ENCODE results near the gene PDZRN3. TPM values are rescaled to one million over a fixed set of nuclear protein-coding genes. Genes with fewer than 3 reads are reported as not detected.

Gene PDZRN3
- total and polyA plus RNA-seq, 4 donors: 7.3 to 36.4 (median 16.3) TPM

- ATAC-seq (ENCODE audit: insufficient read depth, low FRiP score): no peak
- TF ChIP-seq CTCF (IDR thresholded peaks at IDR 0.05; ENCODE audit: control extremely low read depth, extremely low read depth): no peak
- Histone ChIP-seq H3K27me3 (ENCODE audit: control insufficient read depth in 3 of 3, insufficient read depth in 3 of 3, low read length in 2 of 3) (no peaks in the 10 kb centered on the region), H3K9ac (ENCODE audit: insufficient read depth in 1 of 2, low read length in 2 of 2) (no peak overlapping the region), H3K4me1 (ENCODE audit: control insufficient read depth in 5 of 5, insufficient read depth in 5 of 5, low read length in 5 of 5) (peaks cover 0 to 4% (median 0%) of the 10 kb centered on the region in 5 donors), H3K4me3 (no peak overlapping the region), H3K27ac (ENCODE audit: low read depth in 1 of 2, low read length in 1 of 2) (no peak overlapping the region), H3K9me3 (ENCODE audit: control insufficient read depth in 4 of 4, insufficient read depth in 3 of 4, low read length in 3 of 4) (no peaks in the 10 kb centered on the region), H3K36me3 (ENCODE audit: control insufficient read depth in 4 of 4, insufficient read depth in 4 of 4, low read length in 4 of 4) (no peaks in the 10 kb centered on the region)
- WGBS, 2 donors: 72 to 80% methylated on average over 3 of the region's 3 CpGs
- DNase-seq: no peak
Measured at GRCh38 chr3:73663495-73663894, 38.8 kb upstream of the PDZRN3 start.

- no peak for TF ChIP-seq CTCF (IDR thresholded peaks at IDR 0.05; ENCODE audit: control extremely low read depth, extremely low read depth)
- no peak for ATAC-seq (ENCODE audit: insufficient read depth, low FRiP score)
- H3K27me3 ChIP-seq (ENCODE audit: control insufficient read depth in 3 of 3, insufficient read depth in 3 of 3, low read length in 2 of 3): no peaks in the 10 kb centered on the region
Measured at GRCh38 chr3:73661265-73661664, 36.5 kb upstream of the PDZRN3 start.

GRCh38 chr3:73658227-73658626 is 33.5 kb upstream of the PDZRN3 start:
- TF ChIP-seq CTCF (IDR thresholded peaks at IDR 0.05; ENCODE audit: control extremely low read depth, extremely low read depth): no peak
- ATAC-seq (ENCODE audit: insufficient read depth, low FRiP score) (no peak), DNase-seq (no peak)
- Histone ChIP-seq H3K4me1 (ENCODE audit: control insufficient read depth in 5 of 5, insufficient read depth in 5 of 5, low read length in 5 of 5) (peaks cover 0 to 10% (median 0%) of the 10 kb centered on the region in 5 donors), H3K9me3 (ENCODE audit: control insufficient read depth in 4 of 4, insufficient read depth in 3 of 4, low read length in 3 of 4) (no peaks in the 10 kb centered on the region), H3K9ac (ENCODE audit: insufficient read depth in 1 of 2, low read length in 2 of 2) (no peak overlapping the region), H3K36me3 (ENCODE audit: control insufficient read depth in 4 of 4, insufficient read depth in 4 of 4, low read length in 4 of 4) (no peaks in the 10 kb centered on the region), H3K27ac (ENCODE audit: low read depth in 1 of 2, low read length in 1 of 2) (no peak overlapping the region), H3K4me3 (no peak overlapping the region), H3K27me3 (ENCODE audit: control insufficient read depth in 3 of 3, insufficient read depth in 3 of 3, low read length in 2 of 3) (no peaks in the 10 kb centered on the region)
- WGBS, 2 donors: 65 to 74% methylated on average over 4 of the region's 4 CpGs

More at GRCh38 chr3:73661265-73661664, 36.5 kb upstream of the PDZRN3 start:
- peaks cover 0 to 4% (median 0%) of the 10 kb centered on the region in 5 donors for H3K4me1 ChIP-seq (ENCODE audit: control insufficient read depth in 5 of 5, insufficient read depth in 5 of 5, low read length in 5 of 5)
- no peak overlapping the region for H3K27ac ChIP-seq (ENCODE audit: low read depth in 1 of 2, low read length in 1 of 2)
- no peaks in the 10 kb centered on the region for H3K36me3 ChIP-seq (ENCODE audit: control insufficient read depth in 4 of 4, insufficient read depth in 4 of 4, low read length in 4 of 4)
- no peaks in the 10 kb centered on the region for H3K9me3 ChIP-seq (ENCODE audit: control insufficient read depth in 4 of 4, insufficient read depth in 3 of 4, low read length in 3 of 4)
- H3K9ac ChIP-seq (ENCODE audit: insufficient read depth in 1 of 2, low read length in 2 of 2): no peak overlapping the region
- no peak for DNase-seq
- no peak overlapping the region for H3K4me3 ChIP-seq

GRCh38 chr3:73657186-73657585 is 32.4 kb upstream of the PDZRN3 start:
- ATAC-seq (ENCODE audit: insufficient read depth, low FRiP score): no peak
- no peak for TF ChIP-seq CTCF (IDR thresholded peaks at IDR 0.05; ENCODE audit: control extremely low read depth, extremely low read depth)
- no peaks in the 10 kb centered on the region for H3K36me3 ChIP-seq (ENCODE audit: control insufficient read depth in 4 of 4, insufficient read depth in 4 of 4, low read length in 4 of 4)

More at GRCh38 chr3:73657186-73657585, 32.4 kb upstream of the PDZRN3 start:
- no peak overlapping the region for H3K9ac ChIP-seq (ENCODE audit: insufficient read depth in 1 of 2, low read length in 2 of 2)
- no peak overlapping the region for H3K4me3 ChIP-seq
- DNase-seq: no peak
- H3K27me3 ChIP-seq (ENCODE audit: control insufficient read depth in 3 of 3, insufficient read depth in 3 of 3, low read length in 2 of 3): no peaks in the 10 kb centered on the region
- no peaks in the 10 kb centered on the region for H3K9me3 ChIP-seq (ENCODE audit: control insufficient read depth in 4 of 4, insufficient read depth in 3 of 4, low read length in 3 of 4)
- H3K27ac ChIP-seq (ENCODE audit: low read depth in 1 of 2, low read length in 1 of 2): no peak overlapping the region
- H3K4me1 ChIP-seq (ENCODE audit: control insufficient read depth in 5 of 5, insufficient read depth in 5 of 5, low read length in 5 of 5): peaks cover 0 to 10% (median 0%) of the 10 kb centered on the region in 5 donors
